HG02870 (cell line): ENCODE data around the gene XK.

Source experiments
- ATAC-seq: cut with Tn5 transposase; IDR thresholded peaks from one replicate; pipeline ENCODE4 v1.9.1; 2021; ENCODE audit warnings: mild to moderate bottlenecking, moderate library complexity; ENCODE audit not compliant: unreplicated experiment

Gene XK

GRCh38 chrX:37678574-37678973, 7.0 kb upstream of the XK start:
- ATAC-seq = no peak

DNA sequence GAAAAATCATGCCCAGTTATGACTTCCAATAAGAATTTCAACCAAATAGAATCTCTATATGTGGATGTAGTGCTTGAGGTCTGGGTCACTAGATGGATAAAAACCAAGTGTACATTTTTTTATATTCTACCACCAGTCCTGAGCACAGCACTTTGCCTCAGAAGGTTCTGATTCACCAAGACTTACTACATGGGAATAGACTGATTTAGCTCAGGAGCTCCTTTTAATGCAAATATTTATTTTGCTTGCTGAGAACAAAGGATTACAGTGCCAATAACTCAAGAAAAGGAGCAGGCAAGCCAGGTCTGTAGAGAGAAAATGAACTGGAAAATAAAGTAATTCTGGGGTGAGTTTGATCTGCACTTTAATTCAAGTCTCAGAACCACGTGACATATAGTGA, 6.4 kb upstream of the XK start:
- no peak for ATAC-seq

- ATAC-seq = no peak
These were observed 5.7 kb upstream of the XK start for GRCh38 chrX:37679888-37680287.

- no peak for ATAC-seq
These were observed 1.2 kb upstream of the XK start for GRCh38 chrX:37684426-37684825.

GRCh38 chrX:37684973-37685372, 618 bp upstream of the XK start:
- ATAC-seq = no peak

DNA sequence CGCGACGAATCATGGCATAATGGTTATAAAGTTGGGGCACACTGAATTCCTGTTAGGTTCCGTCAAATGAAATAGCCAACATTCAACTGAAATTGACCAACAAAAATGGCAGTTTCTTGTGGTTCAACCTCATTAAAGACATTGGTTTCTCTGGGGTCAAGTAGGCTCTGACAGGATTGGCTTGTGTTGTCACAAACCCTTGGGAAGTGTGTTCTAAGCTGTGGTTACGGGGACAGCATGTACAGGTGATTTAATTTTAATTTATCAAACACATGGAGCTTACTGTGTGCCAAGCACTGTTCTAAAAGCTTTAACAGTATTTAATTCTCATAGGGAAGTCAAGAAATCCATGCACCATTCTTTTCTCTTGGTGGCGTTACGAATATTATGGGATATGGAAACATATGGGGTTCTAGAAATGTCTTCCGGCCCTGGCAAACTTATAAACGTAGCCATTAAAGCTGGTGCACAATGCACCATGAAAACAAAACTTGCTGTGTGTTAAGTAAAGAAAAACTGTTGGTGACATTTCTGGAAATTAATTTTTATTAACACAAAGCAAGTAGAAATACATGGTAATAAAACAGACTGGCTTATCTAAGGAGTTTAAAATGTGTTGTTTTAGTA, 891 bp downstream of the XK start:
- no peak for ATAC-seq

GRCh38 chrX:37686996-37687395, 1.4 kb downstream of the XK start:
- ATAC-seq = no peak

- ATAC-seq = no peak
These were observed 4.5 kb downstream of the XK start for GRCh38 chrX:37690119-37690518.

DNA sequence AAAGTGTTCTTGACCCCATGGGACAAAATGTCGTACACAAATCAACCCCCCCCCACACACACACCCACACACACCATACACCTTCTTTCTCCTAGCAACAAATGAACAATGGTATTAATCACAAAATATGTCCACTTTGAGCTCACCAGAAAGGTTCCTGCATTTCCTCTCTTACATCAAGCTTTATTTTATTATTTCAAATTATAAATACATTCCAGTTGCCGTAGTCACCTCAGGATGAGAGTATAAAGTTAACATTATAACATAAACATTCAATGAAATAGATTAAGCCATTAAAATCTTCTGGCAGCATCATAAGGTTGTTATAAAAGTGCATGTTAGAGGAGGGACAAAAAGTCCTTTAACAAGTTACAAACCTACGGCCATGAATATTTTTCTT, 7.3 kb downstream of the XK start:
- no peak for ATAC-seq

GRCh38 chrX:37697169-37697760, 11.7 kb downstream of the XK start:
- ATAC-seq = no peak

DNA sequence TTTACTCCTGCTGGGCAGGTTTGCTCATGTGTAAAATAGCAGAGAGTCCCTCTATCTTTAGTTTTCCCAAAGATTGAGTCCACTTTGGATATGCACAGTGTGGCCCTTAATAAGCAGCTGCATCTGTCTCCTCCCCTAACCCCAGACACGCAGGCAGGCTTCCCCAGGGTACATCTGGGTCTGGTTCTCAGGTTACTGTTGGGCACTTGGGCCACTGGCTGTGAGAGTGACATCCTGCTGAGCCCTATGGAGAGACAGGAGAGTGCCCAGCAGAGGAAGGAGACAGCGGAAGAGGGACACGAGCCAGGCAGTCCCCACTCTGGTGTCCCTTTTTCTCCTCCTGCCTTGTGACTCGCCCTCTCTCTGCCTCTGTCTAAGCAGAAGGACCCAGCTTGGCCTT, 16.0 kb downstream of the XK start:
- ATAC-seq = no peak

DNA sequence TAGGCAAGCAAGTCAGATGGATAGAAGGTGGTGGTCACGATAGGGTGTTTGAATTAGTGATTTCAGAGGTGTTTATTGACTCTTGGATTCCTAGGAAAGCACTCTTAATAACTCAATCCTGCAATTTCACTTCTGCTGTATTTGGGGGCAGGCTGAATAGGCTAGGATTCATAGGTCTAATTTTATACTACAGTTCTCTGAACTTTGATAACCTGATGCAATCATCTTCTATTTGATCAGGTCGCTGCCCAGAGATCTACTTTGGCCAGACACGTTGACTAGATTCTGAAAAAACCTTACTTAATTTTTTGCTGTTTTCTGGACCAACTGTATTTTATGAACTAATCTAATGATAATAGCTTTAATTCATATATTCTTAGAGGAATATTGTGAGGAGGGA, 26.4 kb downstream of the XK start:
- ATAC-seq = no peak

GRCh38 chrX:37712458-37712857, 26.9 kb downstream of the XK start:
- peak; percentile 67 for ATAC-seq

DNA sequence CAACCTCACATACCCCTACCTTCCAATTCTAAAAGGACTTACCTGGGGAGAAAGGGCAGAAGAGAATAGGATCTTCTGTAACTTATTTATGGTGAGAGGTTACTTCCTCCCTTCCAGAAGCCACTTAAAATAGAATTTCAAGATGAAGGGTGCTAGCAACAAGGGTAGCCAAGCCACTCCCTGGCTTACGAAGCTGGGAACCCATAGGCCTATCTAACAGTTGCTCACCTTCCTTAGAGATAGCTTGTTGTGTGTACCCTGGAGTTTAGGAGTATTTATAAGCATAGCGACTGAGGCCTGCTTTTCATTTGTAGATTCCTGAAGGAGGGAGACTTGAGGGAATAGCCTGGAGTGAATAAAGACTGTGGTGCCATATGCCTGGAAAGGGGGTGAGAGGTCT, 28.9 kb downstream of the XK start:
- no peak for ATAC-seq

DNA sequence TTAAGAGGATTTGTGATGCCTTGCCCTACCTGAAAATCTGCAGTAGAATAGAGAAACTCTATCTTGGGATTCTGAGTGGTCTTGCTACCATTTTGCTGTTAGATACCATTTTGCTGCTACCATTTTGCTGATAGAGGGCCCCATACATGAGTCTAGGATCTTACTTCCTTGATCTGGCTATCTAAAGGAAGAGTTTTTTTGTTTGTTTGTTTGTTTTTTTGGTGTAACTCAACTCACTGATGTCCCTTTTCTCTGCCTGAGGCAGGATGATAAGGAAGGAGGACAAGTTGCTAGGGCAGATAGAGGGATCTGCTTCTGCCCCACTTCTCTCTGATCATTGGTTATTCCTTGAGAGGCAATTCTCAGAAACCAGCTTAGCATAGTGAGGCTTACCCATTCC, 31.0 kb downstream of the XK start:
- no peak for ATAC-seq

DNA sequence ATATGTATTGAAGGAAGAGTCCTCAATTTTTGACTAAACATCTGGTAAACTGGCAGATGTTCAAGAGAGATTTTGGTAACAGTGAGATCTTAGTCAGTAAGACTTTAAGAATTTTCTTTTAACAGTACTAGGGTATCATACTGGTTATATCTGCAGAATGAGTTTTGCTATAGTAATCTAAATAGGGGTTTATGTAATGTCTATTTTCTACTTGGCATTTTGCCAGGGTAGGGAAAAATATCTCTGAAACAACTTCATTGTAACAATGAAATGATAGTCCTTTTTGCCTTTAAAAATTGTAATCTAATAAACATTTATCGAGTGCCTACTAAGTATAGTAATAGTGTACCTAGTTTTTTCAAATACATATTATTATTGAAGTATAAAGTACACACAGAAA, 32.1 kb downstream of the XK start:
- no peak for ATAC-seq

DNA sequence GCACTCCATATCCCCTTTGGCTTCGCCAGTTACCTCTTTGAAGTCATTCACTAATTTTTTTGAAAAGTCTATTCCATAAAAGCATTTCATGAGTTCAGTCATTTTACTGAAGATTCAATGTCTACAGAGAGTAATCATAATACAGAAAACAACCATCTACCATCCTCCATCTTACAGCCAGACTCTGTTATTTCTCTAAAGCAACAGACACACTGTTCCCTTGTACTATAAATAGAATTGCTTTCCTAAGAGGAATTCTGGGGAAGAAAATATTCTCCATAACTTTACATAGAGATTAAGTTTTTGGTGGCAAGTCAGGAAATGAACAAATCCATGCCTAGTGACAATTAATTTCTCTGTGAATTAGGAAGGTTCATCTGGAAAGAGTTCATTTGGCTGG, 37.0 kb downstream of the XK start:
- ATAC-seq = no peak

DNA sequence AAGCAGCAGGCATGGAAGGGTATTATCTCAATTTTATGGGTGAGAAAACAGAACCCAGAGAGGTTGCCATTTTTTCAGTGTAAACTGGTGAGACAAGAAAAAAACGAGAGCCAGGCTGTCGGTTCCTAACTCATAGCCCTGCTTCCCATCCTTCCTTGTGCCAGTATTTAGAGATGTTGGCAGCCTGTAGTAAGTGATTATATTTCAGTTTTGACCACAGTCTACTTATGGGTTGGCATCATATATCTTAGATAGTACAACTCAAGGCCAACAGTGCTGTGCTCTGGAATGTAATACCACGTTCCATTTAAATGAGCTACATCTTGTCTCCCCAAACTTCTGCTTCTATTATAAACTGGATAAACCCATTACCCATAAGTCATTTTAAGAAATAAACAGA, 40.8 kb downstream of the XK start:
- no peak for ATAC-seq

DNA sequence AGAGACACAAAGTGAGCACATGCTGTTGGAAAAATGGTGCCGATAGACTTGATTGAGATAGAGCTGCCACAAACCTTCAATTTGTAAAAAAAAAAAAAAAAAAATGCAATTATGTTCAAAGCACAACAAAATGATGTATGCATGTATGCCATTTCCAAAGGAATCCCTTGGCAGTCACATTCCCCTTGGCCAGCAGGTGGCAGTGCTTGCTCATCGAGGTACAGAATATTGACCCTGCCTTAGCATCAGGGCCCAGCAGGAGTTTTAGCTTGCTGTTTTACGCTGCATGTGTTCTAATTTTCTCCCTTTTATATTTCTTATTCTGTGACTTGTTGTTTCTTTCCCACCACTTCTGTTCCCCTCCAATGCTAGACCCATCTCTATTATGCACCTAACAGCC, 59.8 kb downstream of the XK start:
- ATAC-seq = peak; percentile 55

GRCh38 chrX:37745835-37746217, 60.2 kb downstream of the XK start:
- ATAC-seq = peak; percentile 22

- ATAC-seq = peak; percentile 93
These were observed 60.8 kb downstream of the XK start for GRCh38 chrX:37746218-37746941.

GRCh38 chrX:37746951-37747350, 61.4 kb downstream of the XK start:
- no peak for ATAC-seq

DNA sequence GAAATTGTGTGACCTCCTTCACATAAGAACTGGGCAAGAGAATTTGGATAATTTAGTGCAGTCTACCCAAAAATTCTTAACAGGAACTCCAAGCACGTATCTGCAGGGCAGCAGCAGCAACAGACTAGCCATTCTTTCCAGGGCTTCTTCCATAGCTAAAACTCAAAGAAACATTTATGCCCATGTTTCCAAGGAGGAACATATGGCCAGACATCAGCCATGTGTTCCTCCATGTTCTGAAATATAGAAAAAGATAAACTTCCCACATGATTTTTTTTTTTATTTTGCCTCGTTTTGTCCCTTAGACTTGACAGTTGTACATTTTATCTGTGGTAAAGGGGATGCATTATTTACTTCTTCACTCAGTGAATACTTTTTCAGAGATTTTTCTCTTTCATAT, 66.7 kb downstream of the XK start:
- ATAC-seq = no peak
